GM19351 (cell line): ENCODE results near the gene ALPI.

Experiments
- ATAC-seq: cut with Tn5 transposase; IDR thresholded peaks from one replicate; pipeline ENCODE4 v1.9.1; 2021; ENCODE audit warnings: mild to moderate bottlenecking, moderate library complexity; ENCODE audit not compliant: unreplicated experiment

The ALPI gene

GRCh38 chr2:232459419-232460035, 3.6 kb downstream of the ALPI start:
- ATAC-seq, result no peak

- no peak for ATAC-seq
Measured at GRCh38 chr2:232460171-232460570, 4.2 kb downstream of the ALPI start.

- ATAC-seq, result no peak
Measured at GRCh38 chr2:232463701-232464543, 8.0 kb downstream of the ALPI start.

GRCh38 chr2:232464544-232464885, 8.6 kb downstream of the ALPI start:
- ATAC-seq, result no peak

- ATAC-seq, result no peak
Measured at GRCh38 chr2:232465061-232465460, 9.1 kb downstream of the ALPI start.

- ATAC-seq, result no peak
Measured at GRCh38 chr2:232466221-232466620, 10.3 kb downstream of the ALPI start.

- no peak for ATAC-seq
Measured at GRCh38 chr2:232473467-232473890, 17.5 kb downstream of the ALPI start.

- ATAC-seq, result no peak
Measured at GRCh38 chr2:232476045-232476444, 20.1 kb downstream of the ALPI start.

GRCh38 chr2:232476791-232477190, 20.8 kb downstream of the ALPI start:
- no peak for ATAC-seq

- no peak for ATAC-seq
Measured at GRCh38 chr2:232477751-232478510, 22.0 kb downstream of the ALPI start.

GRCh38 chr2:232478571-232479340, 22.8 kb downstream of the ALPI start:
- no peak for ATAC-seq

GRCh38 chr2:232479341-232480200, 23.6 kb downstream of the ALPI start:
- no peak for ATAC-seq

- no peak for ATAC-seq
Measured at GRCh38 chr2:232480201-232481190, 24.5 kb downstream of the ALPI start.

GRCh38 chr2:232481322-232482140, 25.6 kb downstream of the ALPI start:
- ATAC-seq, result no peak

- ATAC-seq, result no peak
Measured at GRCh38 chr2:232482301-232483238, 26.6 kb downstream of the ALPI start.

- ATAC-seq, result no peak
Measured at GRCh38 chr2:232483311-232483922, 27.5 kb downstream of the ALPI start.
